ENCODE results near the gene GP1BA.

GP1BA gene

DNA sequence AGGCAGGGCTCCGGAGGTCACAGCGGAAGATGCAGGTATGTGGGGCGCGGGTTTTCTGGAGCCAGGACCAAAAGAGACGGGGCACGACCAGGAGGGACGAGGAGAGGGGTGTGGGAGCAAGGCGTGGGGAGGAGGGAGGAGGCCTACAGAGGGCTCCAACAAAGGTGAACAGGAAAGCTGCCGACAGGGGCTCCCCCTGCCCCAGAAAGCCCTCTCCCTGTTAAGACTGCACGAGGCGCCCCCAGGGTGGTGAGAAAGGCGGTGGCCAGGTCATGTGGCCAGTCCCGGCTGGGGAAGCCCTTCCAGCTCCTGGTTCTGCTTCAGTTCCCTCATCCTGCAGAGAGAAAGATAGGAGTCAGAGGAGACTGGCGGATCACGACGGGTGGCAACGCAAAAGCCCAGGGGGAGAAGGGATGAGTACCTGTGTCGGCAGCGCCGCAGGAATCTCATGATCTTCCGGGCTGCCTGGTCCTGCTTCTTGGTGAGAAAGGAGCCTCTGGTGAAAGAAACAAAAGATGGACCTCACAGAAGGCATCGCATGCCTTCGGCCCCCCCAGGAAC is 36.5 kb downstream of the GP1BA start:
- Histone ChIP-seq H3K4me3 (ENCODE audit: low read depth, low read length) (peak overlapping the region; percentile 70), H3K36me3 (ENCODE audit: control insufficient read depth in 2 of 2, insufficient read depth in 1 of 2, low read length in 2 of 2) (peaks cover 30 to 48% of the 10 kb centered on the region in 2 experiments), H3K27ac (ENCODE audit: extremely low read depth, low read depth, low read length) (peak overlapping the region; percentile 89), H3K9me3 (ENCODE audit: control insufficient read depth, insufficient read depth, low read depth, low read length) (peaks cover 3% of the 10 kb centered on the region; the same call in 1 of the 2 replicates), H3K4me1 (ENCODE audit: control insufficient read depth, insufficient read depth, low read length) (peaks cover 15% of the 10 kb centered on the region)
- ChIA-PET CTCF (interaction anchor here (0.6 to 4.0 kb wide), 4 partner anchors 16 to 59 kb away, joined by 3 to 22 read pairs (median 12); partner anchors contain the start of gene CAMTA2), POLR2A (interaction anchor here (1.6 to 11.3 kb wide), 6 partner anchors 10 to 264 kb away, joined by 5 to 358 read pairs (median 34); partner anchors contain the start of genes CAMTA2, ENO3, PELP1 and PFN1)
- TF ChIP-seq ZIC2 (tag by site-specific recombination; IDR thresholded peaks at IDR 0.05), result peak; percentile 68
- TF ChIP-seq, protein P1, sequence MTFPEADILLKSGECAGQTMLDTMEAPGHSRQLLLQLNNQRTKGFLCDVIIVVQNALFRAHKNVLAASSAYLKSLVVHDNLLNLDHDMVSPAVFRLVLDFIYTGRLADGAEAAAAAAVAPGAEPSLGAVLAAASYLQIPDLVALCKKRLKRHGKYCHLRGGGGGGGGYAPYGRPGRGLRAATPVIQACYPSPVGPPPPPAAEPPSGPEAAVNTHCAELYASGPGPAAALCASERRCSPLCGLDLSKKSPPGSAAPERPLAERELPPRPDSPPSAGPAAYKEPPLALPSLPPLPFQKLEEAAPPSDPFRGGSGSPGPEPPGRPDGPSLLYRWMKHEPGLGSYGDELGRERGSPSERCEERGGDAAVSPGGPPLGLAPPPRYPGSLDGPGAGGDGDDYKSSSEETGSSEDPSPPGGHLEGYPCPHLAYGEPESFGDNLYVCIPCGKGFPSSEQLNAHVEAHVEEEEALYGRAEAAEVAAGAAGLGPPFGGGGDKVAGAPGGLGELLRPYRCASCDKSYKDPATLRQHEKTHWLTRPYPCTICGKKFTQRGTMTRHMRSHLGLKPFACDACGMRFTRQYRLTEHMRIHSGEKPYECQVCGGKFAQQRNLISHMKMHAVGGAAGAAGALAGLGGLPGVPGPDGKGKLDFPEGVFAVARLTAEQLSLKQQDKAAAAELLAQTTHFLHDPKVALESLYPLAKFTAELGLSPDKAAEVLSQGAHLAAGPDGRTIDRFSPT (tag by site-specific recombination; IDR thresholded peaks at IDR 0.05), result no peak
- no peak for TF ChIP-seq KLF8 (tag by site-specific recombination; IDR thresholded peaks at IDR 0.05)
- TF ChIP-seq ZNF473 (tag by site-specific recombination; IDR thresholded peaks at IDR 0.05), result no peak
- TF ChIP-seq ZNF341 (tag by site-specific recombination; IDR thresholded peaks at IDR 0.05; ENCODE audit: low read depth), result peak; percentile 30; the same call in 1 of the 2 replicates
- TF ChIP-seq ZNF530 (tag by site-specific recombination; IDR thresholded peaks at IDR 0.05; ENCODE audit: low read depth), result no peak
- no peak for TF ChIP-seq ZBTB1 (tag by site-specific recombination; IDR thresholded peaks at IDR 0.05)
- TF ChIP-seq, protein P2, sequence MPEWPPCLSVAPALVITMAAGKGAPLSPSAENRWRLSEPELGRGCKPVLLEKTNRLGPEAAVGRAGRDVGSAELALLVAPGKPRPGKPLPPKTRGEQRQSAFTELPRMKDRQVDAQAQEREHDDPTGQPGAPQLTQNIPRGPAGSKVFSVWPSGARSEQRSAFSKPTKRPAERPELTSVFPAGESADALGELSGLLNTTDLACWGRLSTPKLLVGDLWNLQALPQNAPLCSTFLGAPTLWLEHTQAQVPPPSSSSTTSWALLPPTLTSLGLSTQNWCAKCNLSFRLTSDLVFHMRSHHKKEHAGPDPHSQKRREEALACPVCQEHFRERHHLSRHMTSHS (tag by site-specific recombination; IDR thresholded peaks at IDR 0.05), result no peak

GRCh38 chr17:4969047-4969550 is 37.0 kb downstream of the GP1BA start:
- H3K4me3 ChIP-seq (ENCODE audit: low read depth, low read length), result no peak overlapping the region
- ChIA-PET POLR2A (interaction anchor here (3.6 to 11.3 kb wide), 3 partner anchors 18 to 29 kb away, joined by 40 to 358 read pairs (median 106); partner anchors contain the start of genes CAMTA2, ENO3, PFN1 and RNF167), CTCF (interaction anchor here (0.5 to 3.1 kb wide), 6 partner anchors 11 to 60 kb away, joined by 3 to 19 read pairs (median 4); partner anchors contain the start of genes CAMTA2 and SLC25A11)
- peaks cover 3% of the 10 kb centered on the region; the same call in 1 of the 2 replicates for H3K9me3 ChIP-seq (ENCODE audit: control insufficient read depth, insufficient read depth, low read depth, low read length)
- peaks cover 15% of the 10 kb centered on the region for H3K4me1 ChIP-seq (ENCODE audit: control insufficient read depth, insufficient read depth, low read length)
- H3K27ac ChIP-seq (ENCODE audit: extremely low read depth, low read depth, low read length), result peak overlapping the region; percentile 89
- peaks cover 33 to 54% of the 10 kb centered on the region in 2 experiments for H3K36me3 ChIP-seq (ENCODE audit: control insufficient read depth in 2 of 2, insufficient read depth in 1 of 2, low read length in 2 of 2)
- TF ChIP-seq ZNF558 (tag by site-specific recombination; IDR thresholded peaks at IDR 0.05), result 0 out of 2 replicates have a peak, but pooled peaks have one; percentile 24
- TF ChIP-seq ZEB2 (tag by site-specific recombination; IDR thresholded peaks at IDR 0.05), result peak; percentile 26; the same call in 1 of the 2 replicates
- TF ChIP-seq, protein P3, sequence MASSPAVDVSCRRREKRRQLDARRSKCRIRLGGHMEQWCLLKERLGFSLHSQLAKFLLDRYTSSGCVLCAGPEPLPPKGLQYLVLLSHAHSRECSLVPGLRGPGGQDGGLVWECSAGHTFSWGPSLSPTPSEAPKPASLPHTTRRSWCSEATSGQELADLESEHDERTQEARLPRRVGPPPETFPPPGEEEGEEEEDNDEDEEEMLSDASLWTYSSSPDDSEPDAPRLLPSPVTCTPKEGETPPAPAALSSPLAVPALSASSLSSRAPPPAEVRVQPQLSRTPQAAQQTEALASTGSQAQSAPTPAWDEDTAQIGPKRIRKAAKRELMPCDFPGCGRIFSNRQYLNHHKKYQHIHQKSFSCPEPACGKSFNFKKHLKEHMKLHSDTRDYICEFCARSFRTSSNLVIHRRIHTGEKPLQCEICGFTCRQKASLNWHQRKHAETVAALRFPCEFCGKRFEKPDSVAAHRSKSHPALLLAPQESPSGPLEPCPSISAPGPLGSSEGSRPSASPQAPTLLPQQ (tag by site-specific recombination; IDR thresholded peaks at IDR 0.05), result 0 out of 2 replicates have a peak, but pooled peaks have one; percentile 16
- TF ChIP-seq ZNF585B (tag by site-specific recombination; IDR thresholded peaks at IDR 0.05), result no peak
- TF ChIP-seq, protein P4, sequence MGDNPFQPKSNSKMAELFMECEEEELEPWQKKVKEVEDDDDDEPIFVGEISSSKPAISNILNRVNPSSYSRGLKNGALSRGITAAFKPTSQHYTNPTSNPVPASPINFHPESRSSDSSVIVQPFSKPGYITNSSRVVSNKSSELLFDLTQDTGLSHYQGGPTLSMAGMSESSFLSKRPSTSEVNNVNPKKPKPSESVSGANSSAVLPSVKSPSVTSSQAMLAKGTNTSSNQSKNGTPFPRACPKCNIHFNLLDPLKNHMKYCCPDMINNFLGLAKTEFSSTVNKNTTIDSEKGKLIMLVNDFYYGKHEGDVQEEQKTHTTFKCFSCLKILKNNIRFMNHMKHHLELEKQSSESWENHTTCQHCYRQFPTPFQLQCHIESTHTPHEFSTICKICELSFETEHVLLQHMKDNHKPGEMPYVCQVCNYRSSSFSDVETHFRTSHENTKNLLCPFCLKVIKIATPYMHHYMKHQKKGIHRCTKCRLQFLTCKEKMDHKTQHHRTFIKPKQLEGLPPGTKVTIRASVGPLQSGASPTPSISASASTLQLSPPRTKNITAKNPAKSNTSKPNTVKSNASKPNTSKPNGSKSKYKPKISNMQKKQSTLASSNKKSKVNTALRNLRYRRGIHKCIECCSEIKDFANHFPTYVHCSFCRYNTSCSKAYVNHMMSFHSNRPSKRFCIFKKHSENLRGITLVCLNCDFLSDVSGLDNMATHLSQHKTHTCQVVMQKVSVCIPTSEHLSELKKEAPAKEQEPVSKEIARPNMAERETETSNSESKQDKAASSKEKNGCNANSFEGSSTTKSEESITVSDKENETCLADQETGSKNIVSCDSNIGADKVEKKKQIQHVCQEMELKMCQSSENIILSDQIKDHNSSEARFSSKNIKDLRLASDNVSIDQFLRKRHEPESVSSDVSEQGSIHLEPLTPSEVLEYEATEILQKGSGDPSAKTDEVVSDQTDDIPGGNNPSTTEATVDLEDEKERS (tag by site-specific recombination; IDR thresholded peaks at IDR 0.05), result no peak
- peak; percentile 42; the same call in 1 of the 2 replicates for TF ChIP-seq ZNF530 (tag by site-specific recombination; IDR thresholded peaks at IDR 0.05; ENCODE audit: low read depth)
- no peak for TF ChIP-seq MYNN (tag by site-specific recombination; IDR thresholded peaks at IDR 0.05; ENCODE audit: borderline replicate concordance)
- peak; percentile 84 for TF ChIP-seq ZFHX2 (tag by site-specific recombination; conservative IDR thresholded peaks at IDR 0.05)
- TF ChIP-seq ZNF398 (tag by site-specific recombination; IDR thresholded peaks at IDR 0.05), result peak; percentile 25; the same call in 1 of the 2 replicates
- 0 out of 2 replicates have a peak, but pooled peaks have one; percentile 30 for TF ChIP-seq ZFP69B (tag by site-specific recombination; IDR thresholded peaks at IDR 0.05)
- peak; percentile 57 for TF ChIP-seq ZBTB17 (tag by site-specific recombination; IDR thresholded peaks at IDR 0.05)
- TF ChIP-seq ZNF311 (tag by site-specific recombination; IDR thresholded peaks at IDR 0.05; ENCODE audit: borderline replicate concordance), result no peak
- peak; percentile 65 for TF ChIP-seq SCRT2 (tag by site-specific recombination; IDR thresholded peaks at IDR 0.05)
- TF ChIP-seq ZNF645 (tag by site-specific recombination; IDR thresholded peaks at IDR 0.05), result no peak
- TF ChIP-seq ZNF660 (tag by site-specific recombination; IDR thresholded peaks at IDR 0.05), result peak; percentile 33; the same call in 1 of the 2 replicates

Data from HEK293 (cell line).